ENCODE results near the gene PHKB.

The PHKB gene

DNA sequence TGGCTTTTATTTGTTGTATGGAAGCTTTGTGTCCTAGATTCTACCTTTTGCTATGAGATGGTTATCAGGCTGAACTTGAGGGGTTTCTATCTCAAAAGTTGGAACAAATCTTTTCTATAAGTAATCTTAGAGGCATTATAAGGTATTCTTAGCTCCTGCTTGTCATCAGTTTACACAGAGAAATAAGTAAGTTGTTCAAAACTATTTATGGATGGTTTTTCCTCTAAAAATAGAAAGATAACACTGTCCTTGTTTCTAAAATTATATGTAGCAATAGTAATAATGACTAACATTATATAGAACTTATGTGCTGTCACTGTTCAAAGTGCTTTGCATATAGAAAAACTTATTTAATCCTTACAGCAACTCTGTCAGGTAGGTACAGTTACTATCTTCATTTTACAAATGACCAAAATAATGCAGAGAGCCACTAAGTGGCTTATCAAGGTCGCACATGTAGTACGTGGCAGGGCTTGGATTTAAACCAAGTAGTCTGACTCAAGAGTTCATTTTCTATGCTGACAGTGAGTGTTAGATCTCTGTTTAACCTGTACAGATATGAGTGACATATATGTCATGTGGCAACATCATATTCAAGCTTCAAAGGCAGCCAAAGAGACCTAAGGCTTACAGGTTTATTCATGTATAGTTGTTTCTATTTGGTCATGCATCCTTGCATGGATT is 59.0 kb downstream of the PHKB start:
- in situ Hi-C loops (cut with HindIII; ENCODE audit: low pct_ligation_motif_present, low sequenced_read_pairs) = no loop called here
- Histone ChIP-seq H3K27me3 (replicated peaks) (no peaks in the 10 kb centered on the region), H3K36me3 (replicated peaks) (no peaks in the 10 kb centered on the region), H3K27ac (no peak overlapping the region), H3K4me3 (ENCODE audit: low read depth, low read length) (no peak overlapping the region)
- DNase-seq = no peak
- TF ChIP-seq, protein P1, sequence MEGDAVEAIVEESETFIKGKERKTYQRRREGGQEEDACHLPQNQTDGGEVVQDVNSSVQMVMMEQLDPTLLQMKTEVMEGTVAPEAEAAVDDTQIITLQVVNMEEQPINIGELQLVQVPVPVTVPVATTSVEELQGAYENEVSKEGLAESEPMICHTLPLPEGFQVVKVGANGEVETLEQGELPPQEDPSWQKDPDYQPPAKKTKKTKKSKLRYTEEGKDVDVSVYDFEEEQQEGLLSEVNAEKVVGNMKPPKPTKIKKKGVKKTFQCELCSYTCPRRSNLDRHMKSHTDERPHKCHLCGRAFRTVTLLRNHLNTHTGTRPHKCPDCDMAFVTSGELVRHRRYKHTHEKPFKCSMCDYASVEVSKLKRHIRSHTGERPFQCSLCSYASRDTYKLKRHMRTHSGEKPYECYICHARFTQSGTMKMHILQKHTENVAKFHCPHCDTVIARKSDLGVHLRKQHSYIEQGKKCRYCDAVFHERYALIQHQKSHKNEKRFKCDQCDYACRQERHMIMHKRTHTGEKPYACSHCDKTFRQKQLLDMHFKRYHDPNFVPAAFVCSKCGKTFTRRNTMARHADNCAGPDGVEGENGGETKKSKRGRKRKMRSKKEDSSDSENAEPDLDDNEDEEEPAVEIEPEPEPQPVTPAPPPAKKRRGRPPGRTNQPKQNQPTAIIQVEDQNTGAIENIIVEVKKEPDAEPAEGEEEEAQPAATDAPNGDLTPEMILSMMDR (IDR thresholded peaks at IDR 0.05; ENCODE audit: low read depth, low read length, missing control alignments) = no peak

DNA sequence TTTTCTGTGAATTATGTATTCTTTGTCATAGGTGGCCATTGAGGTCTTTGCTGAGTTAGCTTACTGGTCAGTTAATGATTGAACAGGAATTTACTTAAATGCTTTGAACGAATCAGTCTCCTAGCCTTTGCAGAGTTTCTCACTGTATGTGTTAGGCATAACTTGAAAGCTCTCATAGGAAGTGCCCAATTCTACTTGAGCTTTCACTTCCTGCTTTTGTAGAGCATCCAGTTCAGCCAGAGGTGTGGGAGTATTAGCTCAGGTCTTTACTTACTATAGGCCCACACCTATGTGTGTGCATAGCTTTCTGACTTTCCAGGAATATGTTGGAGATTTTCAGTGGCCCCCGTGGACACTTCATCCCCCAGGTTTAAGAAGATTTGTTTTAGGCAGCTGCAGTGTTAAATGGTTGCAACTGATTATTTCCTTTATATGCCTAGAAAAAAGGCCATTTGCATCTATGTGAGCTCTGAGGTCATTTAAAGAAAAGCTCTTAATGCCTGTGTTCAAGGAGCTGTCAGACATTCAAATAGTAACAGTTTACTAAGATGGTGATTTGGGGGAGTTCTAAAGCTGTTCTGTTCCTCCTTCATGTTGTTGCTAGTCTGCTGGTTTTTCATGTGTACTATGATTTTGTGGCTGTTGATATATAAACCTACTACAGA is 62.3 kb downstream of the PHKB start:
- no peaks in the 10 kb centered on the region for H3K27me3 ChIP-seq (replicated peaks)
- DNase-seq = no peak
- no peak overlapping the region for H3K27ac ChIP-seq
- in situ Hi-C loops (cut with HindIII; ENCODE audit: low pct_ligation_motif_present, low sequenced_read_pairs) = no loop called here
- H3K4me3 ChIP-seq (ENCODE audit: low read depth, low read length) = no peak overlapping the region
- no peaks in the 10 kb centered on the region for H3K36me3 ChIP-seq (replicated peaks)
- TF ChIP-seq, protein P1 (IDR thresholded peaks at IDR 0.05; ENCODE audit: low read depth, low read length, missing control alignments) = no peak

DNA sequence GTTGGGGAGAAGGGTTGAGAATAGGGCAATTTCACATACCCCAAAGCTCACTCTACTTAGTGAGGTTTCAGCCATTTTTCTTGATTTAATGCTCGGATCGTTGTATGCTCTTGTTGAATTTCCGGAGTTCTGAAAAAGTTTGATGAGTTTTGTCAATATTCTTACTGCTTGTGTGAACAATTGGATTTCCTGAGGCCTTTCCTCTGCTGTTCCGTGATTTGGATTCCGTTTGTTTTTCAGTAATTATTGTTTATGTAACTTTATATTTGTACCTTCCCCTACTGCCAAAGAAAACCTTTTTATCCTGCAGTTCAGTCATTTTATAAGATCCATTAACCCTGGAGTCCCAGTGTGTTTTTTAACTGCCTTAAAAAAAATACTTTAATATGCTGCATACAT is 62.9 kb downstream of the PHKB start:
- no peaks in the 10 kb centered on the region for H3K36me3 ChIP-seq (replicated peaks)
- no peak for DNase-seq
- in situ Hi-C loops (cut with HindIII; ENCODE audit: low pct_ligation_motif_present, low sequenced_read_pairs) = no loop called here

DNA sequence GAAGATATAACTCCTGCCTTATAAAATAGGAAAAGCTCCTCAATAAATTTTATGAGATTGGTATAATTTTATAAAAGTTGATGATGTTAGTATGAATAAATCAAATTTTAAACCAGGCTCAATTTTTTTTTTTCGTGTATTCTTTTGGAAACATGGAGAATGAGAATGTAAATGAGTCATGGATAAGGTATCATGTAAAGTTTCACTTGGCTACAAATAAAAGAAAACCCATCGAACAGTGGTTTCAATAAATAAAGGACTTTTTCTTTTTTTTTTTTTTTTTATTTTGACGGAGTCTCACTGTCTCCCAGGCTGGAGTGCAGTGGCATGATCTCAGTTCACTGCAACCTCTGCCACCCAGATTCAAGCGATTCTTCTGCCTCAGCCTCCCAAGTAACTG is 67.3 kb downstream of the PHKB start:
- no peak for DNase-seq
- Histone ChIP-seq H3K27me3 (replicated peaks) (no peaks in the 10 kb centered on the region), H3K36me3 (replicated peaks) (no peaks in the 10 kb centered on the region), H3K4me3 (ENCODE audit: low read depth, low read length) (no peak overlapping the region), H3K27ac (no peak overlapping the region)
- TF ChIP-seq, protein P1 (IDR thresholded peaks at IDR 0.05; ENCODE audit: low read depth, low read length, missing control alignments) = no peak
- in situ Hi-C loops (cut with HindIII; ENCODE audit: low pct_ligation_motif_present, low sequenced_read_pairs) = no loop called here

More for the DNA sequence above, 62.9 kb downstream of the PHKB start:
- no peak overlapping the region for H3K4me3 ChIP-seq (ENCODE audit: low read depth, low read length)
- TF ChIP-seq, protein P1 (IDR thresholded peaks at IDR 0.05; ENCODE audit: low read depth, low read length, missing control alignments) = no peak
- no peak overlapping the region for H3K27ac ChIP-seq
- H3K27me3 ChIP-seq (replicated peaks) = no peaks in the 10 kb centered on the region

DNA sequence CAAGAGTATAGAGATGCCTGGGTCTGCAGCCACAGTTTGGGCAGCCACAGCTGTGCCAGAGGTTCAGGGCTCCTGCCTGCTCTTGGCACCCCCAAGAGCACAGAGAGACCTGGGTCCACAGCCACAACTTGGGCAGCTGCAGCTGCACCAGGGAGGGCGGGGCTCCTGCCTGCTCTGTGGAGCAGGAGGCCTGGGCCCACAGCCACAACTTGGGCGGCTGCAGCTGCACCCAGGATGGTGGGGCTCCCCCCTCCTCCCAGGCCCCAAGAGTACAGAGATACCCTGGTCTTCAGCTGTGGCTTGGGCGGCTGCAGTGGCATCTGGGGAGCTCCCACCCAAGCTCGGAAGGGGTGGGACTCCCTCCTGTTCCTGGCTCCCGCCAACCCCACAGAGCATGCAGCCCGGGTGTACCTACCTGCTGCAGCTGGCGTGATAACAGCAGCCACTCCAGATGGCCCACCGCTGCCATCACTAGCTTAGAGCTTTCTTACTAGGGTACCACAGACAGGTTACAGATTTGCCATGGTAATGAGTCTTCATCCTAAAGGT is 72.7 kb downstream of the PHKB start:
- TF ChIP-seq, protein P1 (IDR thresholded peaks at IDR 0.05; ENCODE audit: low read depth, low read length, missing control alignments) = no peak
- in situ Hi-C loops (cut with HindIII; ENCODE audit: low pct_ligation_motif_present, low sequenced_read_pairs) = no loop called here
- DNase-seq = no peak
- H3K27ac ChIP-seq = no peak overlapping the region
- H3K36me3 ChIP-seq (replicated peaks) = no peaks in the 10 kb centered on the region
- no peaks in the 10 kb centered on the region for H3K27me3 ChIP-seq (replicated peaks)
- no peak overlapping the region for H3K4me3 ChIP-seq (ENCODE audit: low read depth, low read length)

All from brain microvascular endothelial cell (primary cell).